HCT116 (cell line): ENCODE results near the gene CD248. TPM values are rescaled to one million over a fixed set of nuclear protein-coding genes. Genes with fewer than 3 reads are reported as not detected.

Experiments used
- ATAC-seq: fragments of 200-7000 bp; cut with Tn5 transposase; 2 replicates; pipeline ENCODE4 v1.9.1; 2020; ENCODE audit warnings: mild to moderate bottlenecking, moderate library complexity
- BruUV-seq: library from RNA; stranded (reverse); fragments of 400-500 nt; replicated peaks from 2 replicates; lab custom pipeline; 2021; lab: Mats Ljungman, UMichigan
- CTCF ChIA-PET: fragments of 300-600 bp; sonication (Branson Sonifier 250); formaldehyde crosslinking; loops from one replicate; lab custom pipeline; 2021; ENCODE audit warnings: antibody characterized with exemption; lab: Charles Lee
- POLR2A ChIA-PET: fragments of 300-600, 350-600 bp; sonication (Branson Sonifier 250); formaldehyde crosslinking; loops from one replicate; lab custom pipeline; 2021; ENCODE audit warnings: antibody characterized with exemption; lab: Charles Lee
- RAD21 ChIA-PET, 2 experiments: fragments of 300-600 bp; sonication (Branson Sonifier 250); formaldehyde crosslinking; loops; one replicate each; lab custom pipeline; 2023; ENCODE audit warnings: low total read pairs in 2 of 2; ENCODE audit not compliant: uncharacterized antibody in 2 of 2, unreplicated experiment in 2 of 2, low non-redundant PET in 1 of 2; lab: Charles Lee
- DNase-seq: peaks from one replicate; pipeline ENCODE4 v3.0.0-alpha.2; 2010; ENCODE audit warnings: low read depth, low spot score
- H2AFZ ChIP-seq: fragments of 200-600 bp; shearing (Covaris generic), sonication (generic); 2 replicates; pipeline ENCODE4 v1.6.1; 2017; ENCODE audit warnings: low read depth, mixed run types, mixed read lengths, antibody characterized with exemption, low read length; ENCODE audit not compliant: poor library complexity, severe bottlenecking
- H3K27ac ChIP-seq: 2 replicates; pipeline ENCODE4 v1.5.1; 2012; ENCODE audit warnings: low read depth, low read length
- H3K27me3 ChIP-seq: fragments of 200-600 bp; sonication (generic); 2 replicates; pipeline ENCODE4 v1.6.1; 2016; ENCODE audit warnings: mixed run types, low read length, mixed read lengths; ENCODE audit not compliant: insufficient read depth
- H3K36me3 ChIP-seq, 2 experiments: fragments of 200-500 bp in 1 of 2; fragments of 200-600 bp in 1 of 2; sonication (Bioruptor generic) in 1 of 2; sonication (generic) in 1 of 2; 2 replicates each; pipeline versions ENCODE4 v1.5.1 to v1.6.1; 2014 to 2016; ENCODE audit warnings: low read length in 2 of 2, inconsistent platforms in 1 of 2, mixed read lengths in 1 of 2, mixed run types in 1 of 2; ENCODE audit not compliant: insufficient read depth in 2 of 2, control insufficient read depth in 1 of 2
- H3K4me1 ChIP-seq, 2 experiments: fragments of 200-600 bp in 1 of 2; sonication (generic) in 1 of 2; 2 replicates each; pipeline versions ENCODE4 v1.5.1 to v1.6.1; 2012 to 2017; ENCODE audit warnings: low read length in 2 of 2, inconsistent platforms in 1 of 2, mild to moderate bottlenecking in 1 of 2, mixed read lengths in 1 of 2, mixed run types in 1 of 2, moderate library complexity in 1 of 2; ENCODE audit not compliant: insufficient read depth in 2 of 2, control insufficient read depth in 1 of 2
- H3K4me2 ChIP-seq: fragments of 200-600 bp; sonication (generic); 2 replicates; pipeline ENCODE4 v1.6.1; 2017; ENCODE audit warnings: mixed run types, low read length, mixed read lengths
- H3K4me3 ChIP-seq, 2 experiments: fragments of 200-600 bp in 1 of 2; sonication (generic) in 1 of 2; replicated peaks in 1 of 2; 2 replicates each; pipeline ENCODE4 v1.5.1; 2011 to 2016; ENCODE audit warnings: low read length in 2 of 2, control low read depth in 1 of 2, low read depth in 1 of 2, mild to moderate bottlenecking in 1 of 2, mixed read lengths in 1 of 2, mixed run types in 1 of 2
- H3K79me2 ChIP-seq: fragments of 200-600 bp; sonication (generic); 2 replicates; pipeline ENCODE4 v1.6.1; 2017; ENCODE audit warnings: mild to moderate bottlenecking, mixed run types, low read length, moderate library complexity, mixed read lengths; ENCODE audit not compliant: insufficient read depth
- H3K9ac ChIP-seq: fragments of 200-600 bp; sonication (generic); 2 replicates; pipeline ENCODE4 v1.6.1; 2016; ENCODE audit warnings: low read length, mixed read lengths
- H3K9me2 ChIP-seq: fragments of 200-600 bp; sonication (generic), shearing (Covaris generic); 2 replicates; pipeline ENCODE4 v1.6.1; 2017; ENCODE audit warnings: mixed run types, mild to moderate bottlenecking, moderate library complexity; ENCODE audit not compliant: insufficient read depth
- H3K9me3 ChIP-seq, 2 experiments: fragments of 200-500 bp in 1 of 2; fragments of 200-600 bp in 1 of 2; sonication (Bioruptor generic) in 1 of 2; sonication (generic) in 1 of 2; 2 replicates each; pipeline ENCODE4 v1.6.1; 2014 to 2017; ENCODE audit warnings: low read length in 2 of 2, mixed read lengths in 2 of 2, inconsistent platforms in 1 of 2, low read depth in 1 of 2, mild to moderate bottlenecking in 1 of 2, mixed run types in 1 of 2, moderate library complexity in 1 of 2; ENCODE audit not compliant: control insufficient read depth in 1 of 2, insufficient read depth in 1 of 2
- H4K20me1 ChIP-seq: fragments of 200-600 bp; sonication (generic), shearing (Covaris generic); 2 replicates; pipeline ENCODE4 v1.6.1; 2017; ENCODE audit warnings: mixed run types, mild to moderate bottlenecking, moderate library complexity; ENCODE audit not compliant: insufficient read depth
- ATF3 ChIP-seq: IDR thresholded peaks from 2 replicates; pipeline ENCODE4 v1.6.1; 2012
- CTCF ChIP-seq, 3 experiments: fragments of 200-600 bp in 1 of 3; sonication (generic) in 1 of 3; IDR thresholded peaks in 2 of 3; conservative IDR thresholded peaks in 1 of 3; 2 replicates each; pipeline ENCODE4 v1.5.1; 2012 to 2017; ENCODE audit warnings: low read depth in 2 of 3, low read length in 2 of 3, antibody characterized with exemption in 1 of 3, borderline replicate concordance in 1 of 3, control low read depth in 1 of 3, mild to moderate bottlenecking in 1 of 3, mixed read lengths in 1 of 3, mixed run types in 1 of 3, moderate library complexity in 1 of 3; ENCODE audit not compliant: insufficient read depth in 1 of 3
- EZH2 ChIP-seq: fragments of 200-600 bp; sonication (generic); IDR thresholded peaks from 2 replicates; pipeline ENCODE4 v1.6.1; 2017; ENCODE audit warnings: antibody characterized with exemption, mixed run types
- FOSL1 ChIP-seq: IDR thresholded peaks from 2 replicates; pipeline ENCODE4 v1.6.1; 2012; ENCODE audit warnings: low read depth
- JUND ChIP-seq: IDR thresholded peaks from 2 replicates; pipeline ENCODE4 v1.6.1; 2012
- POLR2AphosphoS5 ChIP-seq: IDR thresholded peaks from 2 replicates; pipeline ENCODE4 v1.6.1; 2011; ENCODE audit warnings: mild to moderate bottlenecking, low read depth, low read length, moderate library complexity
- REST ChIP-seq: IDR thresholded peaks from 2 replicates; pipeline ENCODE4 v1.6.1; 2012; ENCODE audit warnings: low read depth
- SP1 ChIP-seq: IDR thresholded peaks from 2 replicates; pipeline ENCODE4 v1.6.1; 2012; ENCODE audit warnings: low read depth
- TCF7L2 ChIP-seq: IDR thresholded peaks from 2 replicates; pipeline ENCODE4 v1.7.0; 2011; ENCODE audit warnings: borderline replicate concordance, inconsistent platforms; ENCODE audit not compliant: insufficient read depth, insufficient read length; ENCODE audit errors: extremely low read depth
- YY1 ChIP-seq: IDR thresholded peaks from 2 replicates; pipeline ENCODE4 v1.6.1; 2011; ENCODE audit warnings: low read length, low read depth, moderate library complexity, mild to moderate bottlenecking; ENCODE audit not compliant: insufficient replicate concordance; ENCODE audit errors: extremely low read depth
- ZFX ChIP-seq: fragments of 450-650 bp; IDR thresholded peaks from 2 replicates; pipeline ENCODE4 v1.6.1; 2017
- ZNF274 ChIP-seq: fragments of 200-500 bp; sonication (Bioruptor generic); IDR thresholded peaks from 2 replicates; pipeline ENCODE4 v1.6.1; 2014; ENCODE audit warnings: mild to moderate bottlenecking, low read depth, low read length, inconsistent platforms
- intact Hi-C: fragments of 100-400 bp; cut with micrococcal nuclease; formaldehyde crosslinking; loops from 2 replicates; pipeline ENCODE4 v1.10.0; 2022
- total RNA-seq: library from RNA; stranded (reverse); gene quantifications from one replicate; pipeline ENCODE4 v1.2.1, GENCODE V29; 2021; ENCODE audit not compliant: unreplicated experiment

Gene CD248
- total RNA-seq, 1 experiment from 2014 or later, result 0.32 TPM

GRCh38 chr11:66275396-66275795, 41.4 kb downstream of the CD248 start:
- BruUV-seq, result no TSS peak
- RAD21 ChIA-PET, result no interaction called here
- no peak for ATAC-seq
- TF ChIP-seq FOSL1 (no peak), REST (no peak), TCF7L2 (no peak), CTCF (IDR thresholded peaks at IDR 0.05 in 2 of 3, conservative IDR thresholded peaks at IDR 0.05 in 1 of 3; ENCODE audit: borderline replicate concordance in 1 of 3, insufficient read depth in 1 of 3, low read depth in 2 of 3, low read length in 2 of 3) (no peak), SP1 (no peak), ATF3 (no peak), POLR2AphosphoS5 (no peak), YY1 (no peak), EZH2 (no peak), JUND (no peak), ZNF274 (no peak), ZFX (no peak)
- H3K4me3 ChIP-seq, result no peak overlapping the region
- CTCF ChIA-PET, result no interaction called here
- H3K9me2 ChIP-seq, result no peaks in the 10 kb centered on the region
- H3K4me1 ChIP-seq, result no peaks in the 10 kb centered on the region; a peak in 1 of 4 replicates
- no peaks in the 10 kb centered on the region for H3K9me3 ChIP-seq
- no peaks in the 10 kb centered on the region for H3K27me3 ChIP-seq
- intact Hi-C loops, result no loop called here
- H2AFZ ChIP-seq, result no peak overlapping the region
- no peak for DNase-seq
- H3K79me2 ChIP-seq, result peaks cover 13% of the 10 kb centered on the region
- H3K36me3 ChIP-seq, result peaks cover 18 to 20% of the 10 kb centered on the region in 2 experiments; a peak in 3 of 4 replicates
- H3K27ac ChIP-seq, result no peak overlapping the region
- POLR2A ChIA-PET, result no interaction called here
- H3K4me2 ChIP-seq, result no peak overlapping the region
- no peak overlapping the region for H3K9ac ChIP-seq
- H4K20me1 ChIP-seq, result no peaks in the 10 kb centered on the region
